K562 (cell line): Measurements from ENCODE around the gene GALE. TPM values are rescaled to one million over a fixed set of nuclear protein-coding genes. Genes with fewer than 3 reads are reported as not detected.

Experiments used
- CHD1 ChIP-seq: fragments of 200-600 bp; sonication (generic); IDR thresholded peaks from one replicate; pipeline ENCODE4 v1.6.1; 2012; ENCODE audit warnings: mild to moderate bottlenecking, moderate library complexity, low read length, inconsistent platforms
- KAT7 ChIP-seq: sonication (generic); formaldehyde crosslinking; IDR thresholded peaks from 2 replicates; pipeline ENCODE4 v1.8.0; 2022; ENCODE audit warnings: missing genetic modification reagents, mild to moderate bottlenecking, borderline replicate concordance
- KDM1A ChIP-seq, 2 experiments: fragments of 450-650 bp; IDR thresholded peaks; 2 replicates each; pipeline ENCODE4 v1.6.1; 2016; ENCODE audit warnings: mild to moderate bottlenecking in 2 of 2
- PTRF ChIP-seq: fragments of 450-650 bp; IDR thresholded peaks from 2 replicates; pipeline ENCODE4 v1.6.1; 2016; ENCODE audit warnings: mild to moderate bottlenecking, missing genetic modification characterization, missing compliant biosample characterization
- RBM34 ChIP-seq: fragments of 200-400 bp; formaldehyde crosslinking; IDR thresholded peaks from 2 replicates; pipeline ENCODE4 v1.6.1; 2018; ENCODE audit warnings: low read length, borderline replicate concordance; ENCODE audit not compliant: insufficient read depth
- TAL1 ChIP-seq: fragments of 450-650 bp; IDR thresholded peaks from 2 replicates; pipeline ENCODE4 v1.6.1; 2016; ENCODE audit warnings: mild to moderate bottlenecking
- TOE1 ChIP-seq, 2 experiments: fragments of 450-650 bp in 1 of 2; sonication (generic) in 1 of 2; formaldehyde crosslinking in 1 of 2; IDR thresholded peaks; 2 replicates each; pipeline versions ENCODE4 v1.7.1 to v1.8.0; 2016 to 2022; ENCODE audit warnings: borderline replicate concordance in 2 of 2, mild to moderate bottlenecking in 2 of 2, antibody characterized with exemption in 1 of 2, inconsistent platforms in 1 of 2, low read depth in 1 of 2, missing genetic modification reagents in 1 of 2, moderate library complexity in 1 of 2
- ZNF217 ChIP-seq: sonication (generic); formaldehyde crosslinking; IDR thresholded peaks from 2 replicates; pipeline ENCODE4 v1.8.0; 2022; ENCODE audit warnings: mild to moderate bottlenecking, missing genetic modification reagents
- ZNF583 ChIP-seq: fragments of 250-450 bp; sonication (Bioruptor Pico); IDR thresholded peaks from 2 replicates; pipeline ENCODE4 v1.4.0; 2020
- polyA plus RNA-seq, 8 experiments: library from polyadenylated mRNA; depleted of rRNA in 4 of 8; stranded (reverse) in 5 of 8; unstranded in 3 of 8; fragments of >200 nt; fragmentation: Nextera tagmentation in 2 of 8; fragmentation: Illumina TruSeq in 1 of 8; extraction: Ambion mirVana in 2 of 8; extraction: Trizol in 1 of 8; gene quantifications; 2 replicates each; pipeline versions ENCODE4 v1.2.1 to v1.2.3, GENCODE V29; 2011 to 2014; ENCODE audit warnings: inconsistent platforms in 1 of 8, missing spikeins in 1 of 8
- total RNA-seq, 7 experiments: library from RNA; depleted of rRNA in 6 of 7; stranded (reverse); fragments of >200 nt in 6 of 7; fragmentation: Illumina TruSeq in 2 of 7; extraction: Trizol in 2 of 7; gene quantifications; 2 replicates each; pipeline versions ENCODE4 v1.2.1 to v1.2.3, GENCODE V29; 2011 to 2021; ENCODE audit warnings: low replicate concordance in 1 of 7
- TF ChIP-seq, protein P1 (sequence below): fragments of 450-650 bp; IDR thresholded peaks from 2 replicates; pipeline ENCODE4 v1.6.1; 2016; ENCODE audit warnings: mild to moderate bottlenecking, moderate library complexity
- TF ChIP-seq, protein P2 (sequence below): sonication (generic); formaldehyde crosslinking; IDR thresholded peaks from 2 replicates; pipeline ENCODE4 v1.8.0; 2022; ENCODE audit warnings: mild to moderate bottlenecking, missing genetic modification reagents

GALE gene
- total and polyA plus RNA-seq, 9 of the 15 experiments (the other 6 are each of a cell fraction or from before 2014, with no cell fraction given), result 8.4 to 139 (median 88.3) TPM

DNA sequence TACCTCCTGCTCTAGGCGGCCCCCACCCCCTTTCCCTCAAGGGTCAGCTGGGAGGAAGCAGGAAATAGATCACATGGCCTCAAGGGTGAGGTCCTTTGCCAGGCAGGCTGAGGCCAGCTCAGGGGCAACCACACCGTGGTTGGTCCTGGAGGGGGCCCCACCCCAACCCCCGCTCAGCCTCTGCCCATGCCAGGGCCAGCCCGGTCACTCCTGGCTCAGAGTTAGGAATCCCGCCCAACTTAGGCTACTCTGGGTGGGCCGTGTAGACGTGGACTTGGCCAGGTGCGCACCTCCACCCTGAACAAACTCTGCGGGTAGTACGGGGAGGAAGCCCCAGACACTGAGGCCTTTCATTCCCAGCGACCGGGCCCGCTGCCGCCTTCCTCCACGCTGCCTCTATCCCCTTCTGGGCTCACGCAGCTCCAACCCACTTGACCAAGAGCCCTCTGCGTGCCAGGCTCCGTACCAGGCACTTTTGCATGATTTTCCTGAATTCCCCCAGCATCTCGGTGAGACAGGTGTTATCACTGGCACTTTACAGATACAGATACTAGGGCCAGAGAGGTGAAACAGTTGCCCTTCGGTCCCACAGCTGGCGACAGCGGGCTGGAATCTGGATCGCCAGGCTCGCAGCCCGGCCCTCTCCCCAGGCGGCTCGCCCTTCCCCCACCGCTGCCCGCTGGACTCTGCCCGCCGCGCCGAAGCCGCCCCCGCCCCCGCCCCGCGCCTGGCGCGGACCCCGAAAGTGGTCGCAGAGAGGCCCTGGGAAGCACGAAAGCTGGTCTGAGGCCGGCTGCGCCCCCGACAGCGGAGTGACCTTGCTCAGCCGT, 769 bp downstream of the GALE start (continued):
- TF ChIP-seq, protein P1, sequence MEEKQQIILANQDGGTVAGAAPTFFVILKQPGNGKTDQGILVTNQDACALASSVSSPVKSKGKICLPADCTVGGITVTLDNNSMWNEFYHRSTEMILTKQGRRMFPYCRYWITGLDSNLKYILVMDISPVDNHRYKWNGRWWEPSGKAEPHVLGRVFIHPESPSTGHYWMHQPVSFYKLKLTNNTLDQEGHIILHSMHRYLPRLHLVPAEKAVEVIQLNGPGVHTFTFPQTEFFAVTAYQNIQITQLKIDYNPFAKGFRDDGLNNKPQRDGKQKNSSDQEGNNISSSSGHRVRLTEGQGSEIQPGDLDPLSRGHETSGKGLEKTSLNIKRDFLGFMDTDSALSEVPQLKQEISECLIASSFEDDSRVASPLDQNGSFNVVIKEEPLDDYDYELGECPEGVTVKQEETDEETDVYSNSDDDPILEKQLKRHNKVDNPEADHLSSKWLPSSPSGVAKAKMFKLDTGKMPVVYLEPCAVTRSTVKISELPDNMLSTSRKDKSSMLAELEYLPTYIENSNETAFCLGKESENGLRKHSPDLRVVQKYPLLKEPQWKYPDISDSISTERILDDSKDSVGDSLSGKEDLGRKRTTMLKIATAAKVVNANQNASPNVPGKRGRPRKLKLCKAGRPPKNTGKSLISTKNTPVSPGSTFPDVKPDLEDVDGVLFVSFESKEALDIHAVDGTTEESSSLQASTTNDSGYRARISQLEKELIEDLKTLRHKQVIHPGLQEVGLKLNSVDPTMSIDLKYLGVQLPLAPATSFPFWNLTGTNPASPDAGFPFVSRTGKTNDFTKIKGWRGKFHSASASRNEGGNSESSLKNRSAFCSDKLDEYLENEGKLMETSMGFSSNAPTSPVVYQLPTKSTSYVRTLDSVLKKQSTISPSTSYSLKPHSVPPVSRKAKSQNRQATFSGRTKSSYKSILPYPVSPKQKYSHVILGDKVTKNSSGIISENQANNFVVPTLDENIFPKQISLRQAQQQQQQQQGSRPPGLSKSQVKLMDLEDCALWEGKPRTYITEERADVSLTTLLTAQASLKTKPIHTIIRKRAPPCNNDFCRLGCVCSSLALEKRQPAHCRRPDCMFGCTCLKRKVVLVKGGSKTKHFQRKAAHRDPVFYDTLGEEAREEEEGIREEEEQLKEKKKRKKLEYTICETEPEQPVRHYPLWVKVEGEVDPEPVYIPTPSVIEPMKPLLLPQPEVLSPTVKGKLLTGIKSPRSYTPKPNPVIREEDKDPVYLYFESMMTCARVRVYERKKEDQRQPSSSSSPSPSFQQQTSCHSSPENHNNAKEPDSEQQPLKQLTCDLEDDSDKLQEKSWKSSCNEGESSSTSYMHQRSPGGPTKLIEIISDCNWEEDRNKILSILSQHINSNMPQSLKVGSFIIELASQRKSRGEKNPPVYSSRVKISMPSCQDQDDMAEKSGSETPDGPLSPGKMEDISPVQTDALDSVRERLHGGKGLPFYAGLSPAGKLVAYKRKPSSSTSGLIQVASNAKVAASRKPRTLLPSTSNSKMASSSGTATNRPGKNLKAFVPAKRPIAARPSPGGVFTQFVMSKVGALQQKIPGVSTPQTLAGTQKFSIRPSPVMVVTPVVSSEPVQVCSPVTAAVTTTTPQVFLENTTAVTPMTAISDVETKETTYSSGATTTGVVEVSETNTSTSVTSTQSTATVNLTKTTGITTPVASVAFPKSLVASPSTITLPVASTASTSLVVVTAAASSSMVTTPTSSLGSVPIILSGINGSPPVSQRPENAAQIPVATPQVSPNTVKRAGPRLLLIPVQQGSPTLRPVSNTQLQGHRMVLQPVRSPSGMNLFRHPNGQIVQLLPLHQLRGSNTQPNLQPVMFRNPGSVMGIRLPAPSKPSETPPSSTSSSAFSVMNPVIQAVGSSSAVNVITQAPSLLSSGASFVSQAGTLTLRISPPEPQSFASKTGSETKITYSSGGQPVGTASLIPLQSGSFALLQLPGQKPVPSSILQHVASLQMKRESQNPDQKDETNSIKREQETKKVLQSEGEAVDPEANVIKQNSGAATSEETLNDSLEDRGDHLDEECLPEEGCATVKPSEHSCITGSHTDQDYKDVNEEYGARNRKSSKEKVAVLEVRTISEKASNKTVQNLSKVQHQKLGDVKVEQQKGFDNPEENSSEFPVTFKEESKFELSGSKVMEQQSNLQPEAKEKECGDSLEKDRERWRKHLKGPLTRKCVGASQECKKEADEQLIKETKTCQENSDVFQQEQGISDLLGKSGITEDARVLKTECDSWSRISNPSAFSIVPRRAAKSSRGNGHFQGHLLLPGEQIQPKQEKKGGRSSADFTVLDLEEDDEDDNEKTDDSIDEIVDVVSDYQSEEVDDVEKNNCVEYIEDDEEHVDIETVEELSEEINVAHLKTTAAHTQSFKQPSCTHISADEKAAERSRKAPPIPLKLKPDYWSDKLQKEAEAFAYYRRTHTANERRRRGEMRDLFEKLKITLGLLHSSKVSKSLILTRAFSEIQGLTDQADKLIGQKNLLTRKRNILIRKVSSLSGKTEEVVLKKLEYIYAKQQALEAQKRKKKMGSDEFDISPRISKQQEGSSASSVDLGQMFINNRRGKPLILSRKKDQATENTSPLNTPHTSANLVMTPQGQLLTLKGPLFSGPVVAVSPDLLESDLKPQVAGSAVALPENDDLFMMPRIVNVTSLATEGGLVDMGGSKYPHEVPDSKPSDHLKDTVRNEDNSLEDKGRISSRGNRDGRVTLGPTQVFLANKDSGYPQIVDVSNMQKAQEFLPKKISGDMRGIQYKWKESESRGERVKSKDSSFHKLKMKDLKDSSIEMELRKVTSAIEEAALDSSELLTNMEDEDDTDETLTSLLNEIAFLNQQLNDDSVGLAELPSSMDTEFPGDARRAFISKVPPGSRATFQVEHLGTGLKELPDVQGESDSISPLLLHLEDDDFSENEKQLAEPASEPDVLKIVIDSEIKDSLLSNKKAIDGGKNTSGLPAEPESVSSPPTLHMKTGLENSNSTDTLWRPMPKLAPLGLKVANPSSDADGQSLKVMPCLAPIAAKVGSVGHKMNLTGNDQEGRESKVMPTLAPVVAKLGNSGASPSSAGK, result peak; percentile 65
- TF ChIP-seq KDM1A (IDR thresholded peaks at IDR 0.05), result no peak
- 0 out of 2 replicates have a peak, but pooled peaks have one; percentile 23 for TF ChIP-seq ZNF583 (CRISPR knock-in tag)
- no peak for TF ChIP-seq RBM34
- no peak for TF ChIP-seq TAL1
- 0 out of 2 replicates have a peak, but pooled peaks have one; percentile 69 for TF ChIP-seq KAT7 (CRISPR knock-in tag)
- peak; percentile 86 for TF ChIP-seq CHD1
- TF ChIP-seq TOE1 (IDR thresholded peaks at IDR 0.05; ENCODE audit: borderline replicate concordance), result peak; percentile 62
- TF ChIP-seq TOE1 (CRISPR knock-in tag; IDR thresholded peaks at IDR 0.05; ENCODE audit: borderline replicate concordance, low read depth), result no peak
- TF ChIP-seq, protein P2, sequence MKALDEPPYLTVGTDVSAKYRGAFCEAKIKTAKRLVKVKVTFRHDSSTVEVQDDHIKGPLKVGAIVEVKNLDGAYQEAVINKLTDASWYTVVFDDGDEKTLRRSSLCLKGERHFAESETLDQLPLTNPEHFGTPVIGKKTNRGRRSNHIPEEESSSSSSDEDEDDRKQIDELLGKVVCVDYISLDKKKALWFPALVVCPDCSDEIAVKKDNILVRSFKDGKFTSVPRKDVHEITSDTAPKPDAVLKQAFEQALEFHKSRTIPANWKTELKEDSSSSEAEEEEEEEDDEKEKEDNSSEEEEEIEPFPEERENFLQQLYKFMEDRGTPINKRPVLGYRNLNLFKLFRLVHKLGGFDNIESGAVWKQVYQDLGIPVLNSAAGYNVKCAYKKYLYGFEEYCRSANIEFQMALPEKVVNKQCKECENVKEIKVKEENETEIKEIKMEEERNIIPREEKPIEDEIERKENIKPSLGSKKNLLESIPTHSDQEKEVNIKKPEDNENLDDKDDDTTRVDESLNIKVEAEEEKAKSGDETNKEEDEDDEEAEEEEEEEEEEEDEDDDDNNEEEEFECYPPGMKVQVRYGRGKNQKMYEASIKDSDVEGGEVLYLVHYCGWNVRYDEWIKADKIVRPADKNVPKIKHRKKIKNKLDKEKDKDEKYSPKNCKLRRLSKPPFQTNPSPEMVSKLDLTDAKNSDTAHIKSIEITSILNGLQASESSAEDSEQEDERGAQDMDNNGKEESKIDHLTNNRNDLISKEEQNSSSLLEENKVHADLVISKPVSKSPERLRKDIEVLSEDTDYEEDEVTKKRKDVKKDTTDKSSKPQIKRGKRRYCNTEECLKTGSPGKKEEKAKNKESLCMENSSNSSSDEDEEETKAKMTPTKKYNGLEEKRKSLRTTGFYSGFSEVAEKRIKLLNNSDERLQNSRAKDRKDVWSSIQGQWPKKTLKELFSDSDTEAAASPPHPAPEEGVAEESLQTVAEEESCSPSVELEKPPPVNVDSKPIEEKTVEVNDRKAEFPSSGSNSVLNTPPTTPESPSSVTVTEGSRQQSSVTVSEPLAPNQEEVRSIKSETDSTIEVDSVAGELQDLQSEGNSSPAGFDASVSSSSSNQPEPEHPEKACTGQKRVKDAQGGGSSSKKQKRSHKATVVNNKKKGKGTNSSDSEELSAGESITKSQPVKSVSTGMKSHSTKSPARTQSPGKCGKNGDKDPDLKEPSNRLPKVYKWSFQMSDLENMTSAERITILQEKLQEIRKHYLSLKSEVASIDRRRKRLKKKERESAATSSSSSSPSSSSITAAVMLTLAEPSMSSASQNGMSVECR, result peak; percentile 61
- no peak for TF ChIP-seq PTRF (tag)
- TF ChIP-seq ZNF217 (CRISPR knock-in tag), result no peak
